ENCODE results near the gene OR14A16. TPM values are rescaled to one million over a fixed set of nuclear protein-coding genes. Genes with fewer than 3 reads are reported as not detected.

OR14A16 gene
- total RNA-seq, 1 experiment from 2014 or later = 0.15 TPM

DNA sequence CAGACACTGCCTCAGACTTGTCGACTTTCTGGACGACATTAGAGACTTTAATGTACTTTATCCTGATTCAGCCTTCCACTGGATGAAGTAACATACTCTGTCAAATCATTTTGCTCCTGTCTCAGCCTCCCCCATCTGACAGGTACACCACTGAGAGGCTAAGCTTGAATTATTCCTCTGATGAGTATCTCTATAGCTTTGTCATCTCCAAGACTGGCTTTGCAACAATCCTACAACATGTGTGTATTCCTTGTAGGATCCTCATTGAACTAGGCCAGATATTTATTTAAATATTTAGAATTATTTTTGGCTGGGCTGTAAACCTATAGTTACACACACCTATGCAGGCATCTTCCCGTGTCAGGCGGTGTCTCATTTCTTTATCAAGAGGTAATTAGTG lies 32.0 kb upstream of the OR14A16 start:
- H3K9me3 Mint-ChIP-seq = peaks cover 59 to 75% of the 10 kb centered on the region in 2 experiments
- WGBS (ENCODE audit: extremely low coverage, insufficient read length, low lambda C conversion rate) = no CpG with 5 or more reads among the region's 4 CpGs
- no peak overlapping the region for H3K4me2 ChIP-seq (ENCODE audit: insufficient read depth, insufficient read length, low read length)
- peak overlapping the region in 1 of 2 experiments; percentile 78; a peak in 2 of 5 replicates for H3K4me3 Mint-ChIP-seq
- no peak overlapping the region for H2BK120ac ChIP-seq (ENCODE audit: low read depth, low read length, poor library complexity, severe bottlenecking)
- H2BK12ac ChIP-seq (ENCODE audit: insufficient read length, low read depth, low read length) = no peak overlapping the region
- H4K20me1 ChIP-seq (ENCODE audit: control insufficient read depth, insufficient read depth, insufficient read length) = no peaks in the 10 kb centered on the region
- no peak overlapping the region for H4K5ac ChIP-seq (ENCODE audit: insufficient read length, low read depth, low read length)
- peaks cover 0 to 10% of the 10 kb centered on the region in 2 experiments; a peak in 3 of 4 replicates for H3K4me1 Mint-ChIP-seq
- TF ChIP-seq CTCF (conservative IDR thresholded peaks at IDR 0.05) = no peak
- peaks cover 10% of the 10 kb centered on the region for H3K27me3 Mint-ChIP-seq (ENCODE audit: low read depth)
- no peak overlapping the region for H2BK15ac ChIP-seq (ENCODE audit: low read depth, low read length)
- no peaks in the 10 kb centered on the region for H3K79me1 ChIP-seq (ENCODE audit: insufficient read depth, low read depth, low read length, poor library complexity, severe bottlenecking)
- H3K36me3 Mint-ChIP-seq (ENCODE audit: insufficient read depth in 1 of 3, low read depth in 3 of 3) = no peaks in the 10 kb centered on the region; a peak in 1 of 7 replicates
- no peak overlapping the region for H3K4ac ChIP-seq (ENCODE audit: low read depth, low read length)
- H3K79me2 ChIP-seq (ENCODE audit: insufficient read depth, low read length) = peaks cover 2% of the 10 kb centered on the region; the same call in 1 of the 2 replicates
- no peak overlapping the region for H2AK5ac ChIP-seq (ENCODE audit: insufficient read length, low read length)
- H3K14ac ChIP-seq (ENCODE audit: insufficient read depth, low read length) = no peak overlapping the region
- H3K9ac ChIP-seq (ENCODE audit: extremely low read depth, insufficient read length, low read length) = no peak overlapping the region
- H3K27ac Mint-ChIP-seq = no peak overlapping the region
- H3K4me1 ChIP-seq (ENCODE audit: insufficient read depth, low read length) = no peaks in the 10 kb centered on the region
- H3K18ac ChIP-seq (ENCODE audit: insufficient read length, low read depth, low read length) = no peak overlapping the region
- no peaks in the 10 kb centered on the region for H3K23me2 ChIP-seq (ENCODE audit: insufficient read length, low read depth, low read length, poor library complexity, severe bottlenecking)
- H3K56ac ChIP-seq (ENCODE audit: insufficient read length, low read depth, low read length) = no peak overlapping the region
- H3K27ac ChIP-seq (ENCODE audit: insufficient read length, low read depth, low read length) = no peak overlapping the region
- no peak overlapping the region for H2BK5ac ChIP-seq (ENCODE audit: insufficient read length, low read length)
- peaks cover 2% of the 10 kb centered on the region; the same call in 1 of the 2 replicates for H3K27me3 ChIP-seq (ENCODE audit: insufficient read depth, low read length)
- peaks cover 15% of the 10 kb centered on the region for H3K9me3 ChIP-seq (ENCODE audit: control insufficient read depth, low read depth, low read length)
- no peak overlapping the region for H2AFZ ChIP-seq (ENCODE audit: low read length)
- no peak overlapping the region for H3T11ph ChIP-seq (ENCODE audit: low read length)
- no peak overlapping the region for H3K23ac ChIP-seq (ENCODE audit: insufficient read length, low read depth, low read length)
- no peak overlapping the region for H2BK20ac ChIP-seq (ENCODE audit: low read depth, low read length, poor library complexity, severe bottlenecking)
- H4K91ac ChIP-seq (ENCODE audit: insufficient read length, low read depth, low read length) = no peak overlapping the region
- no peak for DNase-seq
- H4K8ac ChIP-seq (replicated peaks; ENCODE audit: insufficient read length, low read depth, low read length) = no peak overlapping the region

All from H9 (cell line).